NCI-H2196 treated with DMSO at 0.1 percent for 48 hours (cell line): Measurements from ENCODE around the gene SPNS1.
"Not testable (repeated sequence)": the region's sequence is repeated elsewhere in the genome, so short reads cannot be mapped to it uniquely, and the experiment has no call there.

Source experiments
- DNase-seq: peaks from one replicate; lab custom pipeline; 2025; ENCODE audit not compliant: unreplicated experiment; lab: John Stamatoyannopoulos, UW

The SPNS1 gene

DNA sequence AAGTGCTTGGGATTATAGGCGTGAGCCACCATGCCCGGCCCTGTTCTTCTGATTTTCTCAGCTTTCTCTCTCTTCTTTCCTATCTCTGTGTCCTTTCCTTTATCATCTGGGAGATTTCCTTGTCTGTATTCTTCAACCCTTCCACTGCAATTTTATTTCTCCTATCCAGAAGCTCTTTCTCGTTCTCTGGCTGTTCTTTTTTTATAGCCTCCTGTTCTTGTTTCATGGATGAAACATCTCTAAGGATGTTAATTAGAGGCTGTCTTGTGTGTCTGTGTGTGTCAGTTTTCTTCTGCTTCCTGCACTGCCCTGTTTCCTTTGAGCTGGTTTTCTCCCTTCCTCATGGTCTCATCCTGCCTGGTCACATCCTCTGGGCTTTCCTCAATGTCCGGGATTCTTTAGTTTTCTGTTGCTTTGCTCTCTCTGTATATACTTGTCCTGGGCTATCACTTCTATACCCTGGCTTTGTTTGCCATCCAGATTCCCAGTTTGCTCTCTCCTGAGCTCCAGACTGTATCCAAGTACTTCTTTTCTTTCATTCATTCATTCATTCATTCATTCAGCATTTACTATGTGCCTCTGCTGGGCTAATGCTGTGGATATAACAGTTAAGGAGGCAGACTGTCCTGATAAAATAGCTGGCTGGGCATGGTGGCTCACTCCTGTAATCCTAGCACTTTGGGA is 12.7 kb downstream of the SPNS1 start:
- DNase-seq = no peak

- DNase-seq = no peak
Observed at GRCh38 chr16:28989363-28989762, 14.8 kb downstream of the SPNS1 start.

DNA sequence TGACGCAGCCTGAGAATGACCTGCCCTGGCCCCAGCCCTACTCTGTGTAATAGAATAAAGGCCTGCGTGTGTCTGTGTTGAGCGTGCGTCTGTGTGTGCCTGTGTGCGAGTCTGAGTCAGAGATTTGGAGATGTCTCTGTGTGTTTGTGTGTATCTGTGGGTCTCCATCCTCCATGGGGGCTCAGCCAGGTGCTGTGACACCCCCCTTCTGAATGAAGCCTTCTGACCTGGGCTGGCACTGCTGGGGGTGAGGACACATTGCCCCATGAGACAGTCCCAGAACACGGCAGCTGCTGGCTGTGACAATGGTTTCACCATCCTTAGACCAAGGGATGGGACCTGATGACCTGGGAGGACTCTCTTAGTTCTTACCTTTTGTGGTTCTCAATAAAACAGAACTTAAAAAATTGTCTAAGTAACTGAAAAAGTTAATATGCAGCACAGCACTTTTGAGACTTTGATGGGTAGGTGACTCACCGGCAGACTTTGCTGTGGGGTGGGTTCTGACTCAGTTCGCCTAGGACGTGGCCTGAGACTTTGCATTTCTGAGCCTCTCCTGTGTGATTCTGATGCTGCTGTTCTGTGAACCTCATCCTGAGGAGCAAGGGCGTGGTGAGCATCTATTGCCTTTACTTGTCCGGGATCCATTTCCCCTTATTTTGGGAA is 15.9 kb downstream of the SPNS1 start:
- DNase-seq = no peak

GRCh38 chr16:28991687-28992086 is 17.1 kb downstream of the SPNS1 start:
- no peak for DNase-seq

GRCh38 chr16:28992496-28992895 is 17.9 kb downstream of the SPNS1 start:
- no peak for DNase-seq

DNA sequence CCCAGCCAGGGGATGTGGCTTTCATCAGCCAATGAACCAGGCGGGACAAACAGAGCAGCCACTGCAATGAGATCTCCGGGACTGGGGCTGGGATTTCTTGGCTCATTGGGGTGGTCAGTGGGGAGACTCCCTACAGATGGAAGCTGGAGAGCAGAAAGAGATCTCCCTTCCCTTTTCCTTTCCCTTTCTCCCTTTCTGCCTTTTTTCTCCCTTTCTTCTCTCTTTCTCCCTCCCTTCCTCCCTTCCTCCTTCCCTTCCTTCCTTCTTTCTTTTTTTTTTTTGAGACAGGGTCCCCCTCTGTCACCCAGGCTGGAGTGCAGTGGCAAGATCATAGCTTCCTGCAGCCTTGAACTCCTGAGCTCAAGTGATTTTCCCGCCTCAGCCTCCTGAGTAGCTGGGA is 24.3 kb downstream of the SPNS1 start:
- DNase-seq = no peak

- DNase-seq = no peak
Observed at GRCh38 chr16:28999577-28999976, 25.0 kb downstream of the SPNS1 start.

- DNase-seq = no peak
Observed at GRCh38 chr16:29000019-29000418, 25.4 kb downstream of the SPNS1 start.

- not testable (repeated sequence) for DNase-seq
Observed at GRCh38 chr16:29004496-29005139, 30.0 kb downstream of the SPNS1 start.

GRCh38 chr16:29007730-29008593 is 33.4 kb downstream of the SPNS1 start:
- no peak for DNase-seq

- DNase-seq = no peak
Observed at GRCh38 chr16:29009050-29009837, 34.7 kb downstream of the SPNS1 start.

- no peak for DNase-seq
Observed at GRCh38 chr16:29009838-29010166, 35.2 kb downstream of the SPNS1 start.

DNA sequence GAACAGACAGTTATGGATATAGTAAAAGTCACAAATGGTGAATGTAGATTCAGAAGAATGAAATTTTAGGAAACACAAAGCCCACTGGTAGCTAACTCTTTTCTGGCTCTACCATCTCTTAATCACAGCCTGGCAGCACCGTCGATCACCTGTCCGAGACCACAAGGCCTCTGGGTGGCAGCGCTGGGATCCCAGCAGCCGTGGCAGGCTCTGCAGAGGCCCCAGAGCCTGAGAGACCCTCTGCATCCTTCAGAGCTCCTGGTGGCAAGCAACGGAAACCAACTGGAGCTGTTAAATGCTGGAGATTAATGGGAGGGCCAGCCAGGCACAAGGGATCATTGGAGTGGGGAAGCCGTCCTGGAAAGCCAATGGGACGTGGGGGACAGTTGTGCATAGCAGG is 36.5 kb downstream of the SPNS1 start:
- no peak for DNase-seq

- DNase-seq = no peak
Observed at GRCh38 chr16:29011851-29012250, 37.3 kb downstream of the SPNS1 start.

DNA sequence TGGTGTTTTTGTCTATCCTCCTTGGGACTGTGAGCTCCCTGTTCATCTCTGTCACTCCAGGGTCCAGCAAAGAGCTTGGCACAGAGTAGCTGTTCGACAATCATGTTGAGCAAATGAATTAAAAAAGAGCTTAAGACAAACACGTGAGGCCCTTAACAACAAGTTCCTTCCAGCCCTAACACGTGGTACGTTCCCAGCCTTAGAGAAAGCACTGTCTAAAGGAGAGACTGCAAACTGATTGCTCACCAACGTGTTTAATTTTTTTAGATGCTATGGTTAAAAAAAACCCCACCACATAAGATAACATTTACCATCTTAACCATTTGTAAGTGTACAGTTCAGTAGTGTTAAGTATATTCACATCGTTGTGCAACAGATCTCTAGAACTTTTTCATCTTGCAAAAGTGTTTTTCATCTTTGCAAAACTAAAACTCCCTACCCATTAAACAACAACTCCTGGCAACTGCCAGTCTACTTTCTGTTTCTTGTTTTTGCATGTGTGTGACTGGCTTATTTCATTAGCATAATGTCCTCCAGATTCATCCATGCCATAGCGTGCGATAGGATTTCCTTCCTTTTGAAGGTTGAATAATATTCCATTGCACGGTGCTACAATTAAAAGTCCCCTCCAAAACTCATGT is 38.5 kb downstream of the SPNS1 start:
- no peak for DNase-seq

DNA sequence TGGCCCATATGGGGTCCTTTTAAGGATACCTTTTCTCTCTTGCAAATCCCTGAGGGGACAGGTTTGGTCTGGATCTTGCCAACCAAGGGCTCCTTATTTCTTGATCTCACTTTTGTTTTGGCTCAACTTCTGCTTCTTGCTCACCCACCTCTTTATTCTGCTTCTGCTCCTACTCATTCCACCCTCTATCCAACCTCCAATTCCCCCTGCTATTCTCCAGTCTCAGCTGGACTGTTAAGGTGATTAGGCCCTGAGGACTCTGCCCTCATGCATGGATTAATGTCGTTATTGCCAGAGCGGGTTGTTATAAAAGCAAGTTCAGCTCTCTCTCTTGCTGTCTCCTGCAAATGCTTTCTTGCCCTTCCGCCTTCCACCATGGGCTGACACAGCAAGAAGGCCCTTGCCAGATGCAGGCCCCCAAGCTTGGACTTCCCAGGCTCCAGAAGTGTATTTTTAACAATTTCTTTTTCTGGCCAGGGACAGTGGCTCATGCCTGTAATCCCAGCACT is 40.0 kb downstream of the SPNS1 start:
- DNase-seq = no peak

- no peak for DNase-seq
Observed at GRCh38 chr16:29022196-29022595, 47.6 kb downstream of the SPNS1 start.

DNA sequence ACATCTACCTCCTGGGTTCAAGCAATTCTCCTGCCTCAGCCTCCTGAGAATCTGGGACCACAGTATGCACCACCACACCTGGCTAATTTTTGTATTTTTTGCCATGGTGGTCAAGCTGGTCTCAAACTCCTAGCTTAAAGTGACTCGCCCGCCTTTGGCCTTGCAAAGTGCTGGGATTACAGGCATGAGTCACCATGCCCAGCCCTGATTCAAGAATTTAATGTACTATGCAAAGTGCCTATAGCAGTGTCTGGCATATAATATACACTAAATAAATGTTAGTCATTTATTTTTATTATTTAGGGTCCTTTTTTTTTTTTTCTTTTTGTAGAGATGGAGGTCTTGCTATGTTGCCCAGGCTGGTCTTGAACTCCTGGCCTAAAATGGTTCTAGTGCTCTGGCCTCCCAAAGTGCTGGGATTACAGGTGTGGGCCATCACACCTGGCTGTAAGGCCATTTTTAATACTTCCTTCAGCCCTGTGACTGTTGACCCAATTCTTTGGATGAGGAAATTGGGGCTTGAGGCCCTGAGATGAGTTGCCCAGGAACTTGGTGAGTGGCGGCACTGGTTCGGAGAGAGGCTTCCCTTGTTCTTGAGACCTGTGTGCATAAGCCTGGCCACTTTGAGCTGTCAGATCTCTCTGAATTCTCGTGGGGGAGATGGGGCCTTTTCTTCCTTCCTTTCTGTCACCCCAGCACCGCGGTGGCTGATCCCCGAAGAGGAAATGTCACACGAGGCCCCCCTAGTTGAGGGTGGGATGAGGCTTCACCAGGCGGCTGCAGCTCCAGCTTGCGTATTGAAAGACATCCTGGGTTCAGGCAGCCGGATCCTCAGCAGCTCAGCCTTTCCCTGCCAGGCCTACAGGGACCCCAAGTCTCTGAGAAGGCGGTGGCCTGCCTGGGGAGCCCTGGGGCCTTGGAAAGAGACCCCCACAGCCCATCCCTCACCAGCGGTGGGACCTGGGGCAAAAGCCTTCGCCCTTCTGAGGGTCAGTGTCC is 49.0 kb downstream of the SPNS1 start:
- DNase-seq = no peak

DNA sequence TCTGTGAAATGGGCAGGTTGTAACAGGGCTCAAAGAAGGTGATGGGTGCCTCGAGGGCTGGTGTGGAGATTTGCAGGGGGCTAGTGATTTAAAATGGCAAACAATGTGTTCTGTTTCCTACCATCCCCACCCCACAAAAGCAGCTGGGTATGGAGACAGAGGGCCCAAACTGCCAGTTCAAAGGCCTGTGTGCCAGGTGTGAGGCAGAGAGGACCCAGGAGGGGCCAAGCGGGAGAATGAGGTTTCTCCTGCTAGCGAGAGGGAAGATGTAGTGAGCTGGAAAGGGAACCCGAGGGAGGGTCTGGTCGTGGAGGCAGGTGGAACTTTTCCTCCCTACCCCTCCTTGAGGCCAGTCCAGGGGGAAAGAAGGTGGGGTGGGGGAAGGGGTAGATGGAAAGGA is 49.7 kb downstream of the SPNS1 start:
- no peak for DNase-seq
